Hair follicular keratinocyte (primary cell): Measurements from ENCODE around the gene GK2. TPM values are rescaled to one million over a fixed set of nuclear protein-coding genes. Genes with fewer than 3 reads are reported as not detected.

Experiments
- total RNA-seq: library from RNA; depleted of rRNA; stranded (reverse); fragments of >200 nt; gene quantifications from 2 replicates; pipeline ENCODE4 v1.2.3, GENCODE V29; 2015

The GK2 gene
- total RNA-seq, result not detected in 2 replicates

GRCh38 chr4:79408063-79408462 is at the start of gene GK2:
TSS of gene GK2 (minus strand) at chr4:79408228. CDS start at chr4:79408200, 28 bp downstream.

Other genes starting within 250 kb of the GK2 start
- gene NAA11, start 82.2 kb downstream of the GK2 start, total RNA-seq, result not detected in 2 replicates